Keratinocyte (primary cell): ENCODE measurements around the gene TMEM151A.

Source experiments
- EZH2 ChIP-seq: IDR thresholded peaks from one replicate; pipeline ENCODE4 v1.6.1; 2012; ENCODE audit warnings: inconsistent platforms, mild to moderate bottlenecking, low read length, moderate library complexity
- TF ChIP-seq, protein P1 (sequence below), 3 experiments: IDR thresholded peaks in 1 of 3; conservative IDR thresholded peaks in 1 of 3; optimal IDR thresholded peaks in 1 of 3; 2 replicates in 2 of 3; 3 replicates in 1 of 3; pipeline versions ENCODE3 to v1.5.1; 2011; ENCODE audit warnings: low read length in 3 of 3, mild to moderate bottlenecking in 3 of 3, moderate library complexity in 2 of 3, control low read depth in 1 of 3, inconsistent platforms in 1 of 3; ENCODE audit not compliant: insufficient read depth in 2 of 3; ENCODE audit errors: extremely low read depth in 1 of 3

DNA sequence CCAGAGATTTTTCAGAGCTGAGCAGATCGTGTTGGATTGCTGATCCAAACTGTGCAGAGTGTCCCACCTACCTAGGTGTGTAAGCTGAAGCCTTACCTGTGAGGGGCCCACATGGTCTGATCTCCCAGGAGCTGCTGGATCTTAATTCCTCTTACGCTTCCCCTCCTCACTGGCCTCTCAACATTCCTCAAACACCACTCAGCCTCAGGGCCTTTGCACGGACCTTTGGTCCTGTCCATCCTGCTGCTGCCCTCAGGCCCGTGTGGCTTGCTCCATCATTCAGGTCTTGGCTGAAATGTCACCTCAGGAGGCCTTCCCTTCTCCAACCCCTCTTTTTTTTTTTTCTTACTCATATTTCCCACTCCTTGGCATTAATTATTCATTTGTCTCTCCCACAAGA is 44.4 kb upstream of the TMEM151A start:
- TF ChIP-seq, protein P1, sequence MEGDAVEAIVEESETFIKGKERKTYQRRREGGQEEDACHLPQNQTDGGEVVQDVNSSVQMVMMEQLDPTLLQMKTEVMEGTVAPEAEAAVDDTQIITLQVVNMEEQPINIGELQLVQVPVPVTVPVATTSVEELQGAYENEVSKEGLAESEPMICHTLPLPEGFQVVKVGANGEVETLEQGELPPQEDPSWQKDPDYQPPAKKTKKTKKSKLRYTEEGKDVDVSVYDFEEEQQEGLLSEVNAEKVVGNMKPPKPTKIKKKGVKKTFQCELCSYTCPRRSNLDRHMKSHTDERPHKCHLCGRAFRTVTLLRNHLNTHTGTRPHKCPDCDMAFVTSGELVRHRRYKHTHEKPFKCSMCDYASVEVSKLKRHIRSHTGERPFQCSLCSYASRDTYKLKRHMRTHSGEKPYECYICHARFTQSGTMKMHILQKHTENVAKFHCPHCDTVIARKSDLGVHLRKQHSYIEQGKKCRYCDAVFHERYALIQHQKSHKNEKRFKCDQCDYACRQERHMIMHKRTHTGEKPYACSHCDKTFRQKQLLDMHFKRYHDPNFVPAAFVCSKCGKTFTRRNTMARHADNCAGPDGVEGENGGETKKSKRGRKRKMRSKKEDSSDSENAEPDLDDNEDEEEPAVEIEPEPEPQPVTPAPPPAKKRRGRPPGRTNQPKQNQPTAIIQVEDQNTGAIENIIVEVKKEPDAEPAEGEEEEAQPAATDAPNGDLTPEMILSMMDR (optimal IDR thresholded peaks at IDR 0.05 in 1 of 3, IDR thresholded peaks at IDR 0.05 in 1 of 3, conservative IDR thresholded peaks at IDR 0.05 in 1 of 3; ENCODE audit: extremely low read depth in 1 of 3, insufficient read depth in 2 of 3, low read length in 3 of 3): no peak
- no peak for TF ChIP-seq EZH2
